Measurements from ENCODE around the gene WDPCP.
"Not testable (repeated sequence)": the region's sequence is repeated elsewhere in the genome, so short reads cannot be mapped to it uniquely, and the experiment has no call there.

Gene WDPCP

GRCh38 chr2:63099032-63099431 lies 489.2 kb downstream of the WDPCP start:
- DNase-seq (ENCODE audit: low read depth) = no peak

DNA sequence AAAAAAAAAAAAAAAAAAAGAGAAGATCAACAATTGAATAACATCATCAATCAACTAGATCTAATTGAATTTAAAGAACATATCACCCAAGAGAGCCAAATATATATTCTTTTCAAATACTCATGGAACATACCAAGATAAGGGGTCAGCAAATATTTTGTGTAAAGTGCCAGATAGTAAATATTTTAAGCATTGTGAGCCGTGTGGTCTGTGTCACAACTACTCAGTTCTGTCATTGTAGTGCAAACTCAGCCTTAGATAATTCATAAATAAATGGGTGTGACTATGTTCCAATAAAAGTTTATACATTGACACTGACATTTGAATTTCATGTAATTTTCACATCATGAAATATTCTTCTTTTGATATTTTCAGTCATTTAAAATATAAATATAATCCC lies 491.8 kb downstream of the WDPCP start:
- no peak for DNase-seq (ENCODE audit: low read depth)

- DNase-seq (ENCODE audit: low read depth) = no peak
These were observed 494.8 kb downstream of the WDPCP start for GRCh38 chr2:63093502-63093901.

GRCh38 chr2:63092857-63093256 lies 495.4 kb downstream of the WDPCP start:
- no peak for DNase-seq (ENCODE audit: low read depth)

GRCh38 chr2:63092401-63092800 lies 495.9 kb downstream of the WDPCP start:
- DNase-seq (ENCODE audit: low read depth) = no peak

GRCh38 chr2:63086687-63087086 lies 501.6 kb downstream of the WDPCP start:
- no peak for DNase-seq (ENCODE audit: low read depth)

DNA sequence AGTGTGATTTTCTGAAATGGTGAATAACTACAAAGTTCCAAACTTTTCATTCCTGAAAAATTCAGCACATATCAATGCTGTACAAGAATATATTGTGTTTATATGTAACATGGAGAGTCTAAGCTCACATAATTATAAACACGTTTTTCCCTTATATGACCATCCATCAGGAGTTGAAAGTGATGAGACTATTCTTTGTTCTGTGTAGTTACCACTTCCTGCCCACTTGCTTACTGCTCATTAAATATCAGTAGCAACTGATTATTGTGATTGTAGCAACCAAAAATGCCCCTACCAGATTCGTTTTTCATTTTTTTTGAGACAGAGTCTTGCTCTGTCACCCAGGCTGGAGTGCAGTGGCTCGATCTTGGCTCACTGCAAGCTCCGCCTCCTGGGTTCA lies 506.9 kb downstream of the WDPCP start:
- no peak for DNase-seq (ENCODE audit: low read depth)

DNA sequence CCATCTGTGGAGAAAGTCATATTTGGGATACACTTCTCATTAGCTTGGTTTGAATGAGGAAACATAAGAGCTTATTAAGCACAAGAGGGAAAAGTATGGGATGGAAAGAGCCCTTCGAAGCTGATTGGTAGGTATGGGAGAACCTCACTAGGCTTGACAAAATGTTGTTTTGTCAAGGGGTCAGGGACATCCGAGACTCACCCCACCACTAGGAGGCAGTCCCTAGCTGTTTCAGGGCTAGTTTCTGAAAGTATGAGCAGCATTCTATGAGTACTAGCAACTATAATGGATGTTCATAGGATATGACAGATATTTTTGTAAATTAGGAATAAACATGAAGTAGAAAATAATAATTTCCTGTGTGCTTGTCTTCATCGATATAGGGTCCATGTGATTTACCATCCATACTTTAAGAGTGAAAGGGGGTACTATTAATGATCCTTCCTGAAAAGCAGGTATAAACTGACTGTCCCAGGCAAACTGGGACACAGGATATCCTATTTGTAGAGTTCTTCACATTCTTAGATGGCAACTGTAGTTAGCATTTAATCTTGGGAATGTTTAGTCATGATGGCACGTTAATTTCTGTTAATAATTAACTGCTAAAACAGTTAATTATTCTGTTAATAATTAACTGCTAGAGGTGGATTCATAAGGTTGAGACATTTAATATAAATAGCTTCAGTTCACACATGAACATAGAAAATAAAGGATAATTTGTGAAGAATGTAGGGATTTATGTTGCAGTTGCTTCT lies 509.2 kb downstream of the WDPCP start:
- DNase-seq (ENCODE audit: low read depth) = no peak

DNA sequence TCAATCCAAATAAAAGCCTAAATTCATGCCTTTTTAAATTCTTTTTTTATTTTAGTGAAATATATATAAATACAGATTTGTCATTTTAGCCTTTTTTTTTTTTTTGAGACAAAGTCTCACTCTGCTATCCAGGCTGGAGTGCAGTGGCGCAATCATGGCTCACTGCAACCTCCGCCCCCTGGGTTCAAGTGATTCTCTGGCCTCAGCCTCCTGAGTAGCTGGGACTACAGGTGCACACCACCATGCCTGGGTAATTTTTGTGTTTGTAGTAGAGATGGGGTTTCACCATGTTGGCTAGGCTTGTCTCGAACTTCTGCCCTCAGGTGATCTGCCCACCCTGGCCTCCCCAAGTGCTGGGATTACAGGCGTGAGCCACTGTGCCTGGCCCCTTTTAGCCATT lies 513.9 kb downstream of the WDPCP start:
- not testable (repeated sequence) for DNase-seq (ENCODE audit: low read depth)

DNA sequence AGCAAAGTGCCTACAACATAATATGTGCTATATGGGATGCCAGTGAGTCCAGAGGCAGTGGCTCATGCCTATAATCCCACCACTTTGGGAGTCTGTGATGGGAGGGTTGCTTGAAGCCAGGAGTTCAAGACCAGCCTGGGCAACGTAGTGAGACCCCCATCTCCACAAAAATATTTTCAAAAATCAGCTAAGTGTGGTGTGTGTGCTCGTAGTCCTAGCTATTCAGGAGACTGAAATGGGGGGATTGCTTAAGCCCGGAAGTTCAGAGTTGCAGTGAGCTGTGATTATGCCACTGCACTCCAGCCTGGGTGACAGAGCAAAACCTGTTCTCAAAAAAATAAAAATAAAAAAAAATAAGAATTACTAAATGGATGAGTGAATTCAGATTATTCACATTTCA lies 514.3 kb downstream of the WDPCP start:
- no peak for DNase-seq (ENCODE audit: low read depth)

GRCh38 chr2:63071664-63072063 lies 516.6 kb downstream of the WDPCP start:
- no peak for DNase-seq (ENCODE audit: low read depth)

All from activated T-cell treated with anti-CD3 and anti-CD28 coated beads for 1 hour (primary cell).